ENCODE measurements around the gene SLC25A27.

GRCh38 chr6:46667377-46667776 is 14.6 kb downstream of the SLC25A27 start:
- TF ChIP-seq CTCF (IDR thresholded peaks at IDR 0.05) (no peak), EZH2 (IDR thresholded peaks at IDR 0.05; ENCODE audit: borderline replicate concordance, insufficient read depth, low read depth, low read length, poor library complexity, severe bottlenecking) (no peak)
